Measurements from ENCODE around the gene CAMK1D.

GRCh38 chr10:12795315-12796110, 446.2 kb downstream of the CAMK1D start:
- TF ChIP-seq, protein P1, sequence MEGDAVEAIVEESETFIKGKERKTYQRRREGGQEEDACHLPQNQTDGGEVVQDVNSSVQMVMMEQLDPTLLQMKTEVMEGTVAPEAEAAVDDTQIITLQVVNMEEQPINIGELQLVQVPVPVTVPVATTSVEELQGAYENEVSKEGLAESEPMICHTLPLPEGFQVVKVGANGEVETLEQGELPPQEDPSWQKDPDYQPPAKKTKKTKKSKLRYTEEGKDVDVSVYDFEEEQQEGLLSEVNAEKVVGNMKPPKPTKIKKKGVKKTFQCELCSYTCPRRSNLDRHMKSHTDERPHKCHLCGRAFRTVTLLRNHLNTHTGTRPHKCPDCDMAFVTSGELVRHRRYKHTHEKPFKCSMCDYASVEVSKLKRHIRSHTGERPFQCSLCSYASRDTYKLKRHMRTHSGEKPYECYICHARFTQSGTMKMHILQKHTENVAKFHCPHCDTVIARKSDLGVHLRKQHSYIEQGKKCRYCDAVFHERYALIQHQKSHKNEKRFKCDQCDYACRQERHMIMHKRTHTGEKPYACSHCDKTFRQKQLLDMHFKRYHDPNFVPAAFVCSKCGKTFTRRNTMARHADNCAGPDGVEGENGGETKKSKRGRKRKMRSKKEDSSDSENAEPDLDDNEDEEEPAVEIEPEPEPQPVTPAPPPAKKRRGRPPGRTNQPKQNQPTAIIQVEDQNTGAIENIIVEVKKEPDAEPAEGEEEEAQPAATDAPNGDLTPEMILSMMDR (IDR thresholded peaks at IDR 0.05) = no peak
- TF ChIP-seq POLR2A (IDR thresholded peaks at IDR 0.05) = no peak
